GM12875 (cell line): ENCODE data around the gene EPS8L2.
"Not testable (repeated sequence)": the region's sequence is repeated elsewhere in the genome, so short reads cannot be mapped to it uniquely, and the experiment has no call there.

Experiments
- H3K4me3 ChIP-seq: one replicate; pipeline ENCODE4 v1.5.1; 2011; ENCODE audit warnings: low read depth, low read length, control low read depth
- TF ChIP-seq, protein P1 (sequence below): IDR thresholded peaks from 2 replicates; pipeline ENCODE4 v1.5.1; 2011; ENCODE audit warnings: low read depth, mild to moderate bottlenecking, control low read depth, inconsistent platforms, low read length, moderate library complexity, borderline replicate concordance; ENCODE audit not compliant: insufficient read depth

EPS8L2 gene

DNA sequence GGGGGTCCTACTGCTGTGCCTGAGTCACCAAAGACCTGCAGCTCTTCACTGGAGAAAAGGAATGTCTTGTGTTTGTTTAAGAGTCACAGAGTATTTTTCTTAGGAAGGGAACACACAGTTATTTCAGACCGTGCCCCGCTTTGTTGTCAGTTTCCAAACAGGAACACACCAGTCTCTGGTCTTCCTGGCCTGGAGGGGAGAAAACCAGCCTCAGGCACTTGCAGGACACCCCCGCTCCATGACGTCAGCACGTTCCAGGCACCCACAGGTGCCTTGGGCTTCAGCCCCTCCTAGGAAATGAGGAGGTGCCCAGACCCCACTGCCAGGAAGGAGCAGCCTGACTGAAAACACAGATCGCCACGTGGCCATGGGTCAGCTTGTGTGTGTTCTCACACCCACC, 16.4 kb upstream of the EPS8L2 start:
- TF ChIP-seq, protein P1, sequence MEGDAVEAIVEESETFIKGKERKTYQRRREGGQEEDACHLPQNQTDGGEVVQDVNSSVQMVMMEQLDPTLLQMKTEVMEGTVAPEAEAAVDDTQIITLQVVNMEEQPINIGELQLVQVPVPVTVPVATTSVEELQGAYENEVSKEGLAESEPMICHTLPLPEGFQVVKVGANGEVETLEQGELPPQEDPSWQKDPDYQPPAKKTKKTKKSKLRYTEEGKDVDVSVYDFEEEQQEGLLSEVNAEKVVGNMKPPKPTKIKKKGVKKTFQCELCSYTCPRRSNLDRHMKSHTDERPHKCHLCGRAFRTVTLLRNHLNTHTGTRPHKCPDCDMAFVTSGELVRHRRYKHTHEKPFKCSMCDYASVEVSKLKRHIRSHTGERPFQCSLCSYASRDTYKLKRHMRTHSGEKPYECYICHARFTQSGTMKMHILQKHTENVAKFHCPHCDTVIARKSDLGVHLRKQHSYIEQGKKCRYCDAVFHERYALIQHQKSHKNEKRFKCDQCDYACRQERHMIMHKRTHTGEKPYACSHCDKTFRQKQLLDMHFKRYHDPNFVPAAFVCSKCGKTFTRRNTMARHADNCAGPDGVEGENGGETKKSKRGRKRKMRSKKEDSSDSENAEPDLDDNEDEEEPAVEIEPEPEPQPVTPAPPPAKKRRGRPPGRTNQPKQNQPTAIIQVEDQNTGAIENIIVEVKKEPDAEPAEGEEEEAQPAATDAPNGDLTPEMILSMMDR: no peak
- no peak overlapping the region for H3K4me3 ChIP-seq

DNA sequence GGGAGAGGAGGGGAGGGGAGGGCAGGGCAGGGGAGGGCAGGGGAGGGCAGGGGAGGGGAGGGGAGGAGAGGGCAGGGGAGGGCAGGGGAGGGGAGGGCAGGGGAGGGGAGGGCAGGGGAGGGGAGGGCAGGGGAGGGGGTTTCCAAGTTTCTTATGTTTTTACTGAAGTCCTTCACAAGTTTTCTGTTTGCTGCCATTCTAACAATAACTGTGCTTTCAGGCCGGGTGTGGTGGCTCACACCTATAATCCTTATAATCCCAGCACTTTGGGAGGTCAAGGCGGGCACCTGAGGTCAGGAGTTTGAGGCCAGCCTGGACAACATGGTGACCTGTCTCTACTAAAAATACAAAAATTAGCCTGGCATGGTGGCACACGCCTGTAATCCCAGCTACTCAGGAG, 15.8 kb upstream of the EPS8L2 start:
- H3K4me3 ChIP-seq: not testable (repeated sequence)

DNA sequence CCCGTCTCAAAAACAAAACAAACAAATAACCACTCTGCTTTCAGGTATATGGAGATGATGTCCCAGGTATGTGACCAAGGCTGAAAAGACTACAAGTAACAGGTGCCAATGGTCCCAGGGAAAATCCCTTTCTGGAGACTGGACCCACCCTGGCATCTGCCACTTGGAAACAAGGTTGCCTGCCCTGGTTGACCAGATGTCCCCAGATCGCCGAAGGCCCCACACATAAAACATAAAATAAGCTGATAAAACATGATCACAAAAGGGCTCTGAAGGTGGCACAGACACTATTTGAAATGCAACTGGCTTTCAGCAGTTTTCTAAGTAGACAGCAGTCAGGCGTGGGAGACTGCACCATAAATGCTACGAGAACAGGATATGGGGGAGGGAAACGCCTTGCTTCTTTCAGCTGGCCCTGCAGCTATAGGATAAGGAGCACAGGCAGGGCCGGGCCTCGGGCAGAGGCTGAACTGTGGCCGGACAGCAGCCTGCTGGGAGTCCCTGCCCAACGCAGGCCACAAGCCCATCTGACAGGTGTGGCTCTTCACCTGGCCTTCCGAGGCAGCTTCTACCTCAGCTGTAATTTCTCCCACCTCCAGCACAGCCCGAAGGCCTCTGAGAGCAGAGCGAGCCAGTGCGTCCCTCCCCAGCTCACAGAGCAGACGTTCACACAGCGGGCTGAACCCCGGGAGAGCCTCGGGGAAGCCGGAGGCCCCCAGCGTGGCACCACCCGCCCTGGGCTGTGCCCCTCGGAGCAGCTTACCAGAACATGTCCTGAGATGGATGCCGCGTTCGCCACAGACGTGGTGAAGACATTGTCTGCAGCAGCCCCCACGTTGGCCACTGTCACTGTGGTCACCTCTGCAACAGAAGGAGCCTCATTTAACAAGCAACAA, 15.0 kb upstream of the EPS8L2 start:
- TF ChIP-seq, protein P1: no peak
- H3K4me3 ChIP-seq: no peak overlapping the region

DNA sequence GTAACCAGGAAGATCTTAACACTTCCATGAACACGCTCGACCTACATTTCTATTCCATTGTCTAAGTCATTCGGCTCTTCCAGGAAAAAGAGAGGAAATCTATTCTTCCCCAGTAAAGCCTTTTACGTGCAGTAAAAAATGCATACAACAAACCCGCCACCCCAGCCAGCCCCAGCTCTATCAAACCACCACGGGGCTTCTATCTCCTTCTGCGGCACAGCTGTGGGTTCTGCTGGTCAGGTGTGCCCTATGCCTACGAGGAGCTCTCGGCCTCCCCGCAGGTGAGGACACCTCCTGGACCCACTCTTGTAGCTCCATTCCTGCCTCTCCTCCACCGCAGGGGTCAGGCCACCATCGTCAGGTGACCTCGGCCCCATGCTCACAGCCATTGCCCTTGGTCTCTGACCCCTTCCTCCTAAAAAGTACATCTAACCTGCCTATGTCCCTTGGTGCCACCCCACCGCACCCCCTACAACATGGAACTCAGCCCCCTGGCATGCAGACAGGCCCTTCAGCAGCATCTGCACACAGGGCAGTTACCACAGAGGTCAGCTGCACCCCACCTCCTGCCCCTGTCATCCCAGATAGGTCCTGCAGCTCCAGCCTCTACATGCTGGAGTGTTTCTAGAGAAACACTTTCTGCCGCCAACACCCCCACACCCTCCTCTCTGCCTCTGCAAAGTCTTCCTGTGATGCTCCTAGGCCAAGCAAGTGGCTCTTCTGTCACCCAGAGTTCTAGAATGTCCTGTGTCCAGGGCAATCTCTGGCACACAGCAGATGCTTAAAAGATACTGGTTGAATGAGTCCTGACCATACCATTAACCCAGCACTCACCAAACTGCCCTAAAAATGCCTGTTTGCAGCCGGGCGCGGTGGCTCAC, 14.1 kb upstream of the EPS8L2 start:
- TF ChIP-seq, protein P1: no peak
- H3K4me3 ChIP-seq: no peak overlapping the region

DNA sequence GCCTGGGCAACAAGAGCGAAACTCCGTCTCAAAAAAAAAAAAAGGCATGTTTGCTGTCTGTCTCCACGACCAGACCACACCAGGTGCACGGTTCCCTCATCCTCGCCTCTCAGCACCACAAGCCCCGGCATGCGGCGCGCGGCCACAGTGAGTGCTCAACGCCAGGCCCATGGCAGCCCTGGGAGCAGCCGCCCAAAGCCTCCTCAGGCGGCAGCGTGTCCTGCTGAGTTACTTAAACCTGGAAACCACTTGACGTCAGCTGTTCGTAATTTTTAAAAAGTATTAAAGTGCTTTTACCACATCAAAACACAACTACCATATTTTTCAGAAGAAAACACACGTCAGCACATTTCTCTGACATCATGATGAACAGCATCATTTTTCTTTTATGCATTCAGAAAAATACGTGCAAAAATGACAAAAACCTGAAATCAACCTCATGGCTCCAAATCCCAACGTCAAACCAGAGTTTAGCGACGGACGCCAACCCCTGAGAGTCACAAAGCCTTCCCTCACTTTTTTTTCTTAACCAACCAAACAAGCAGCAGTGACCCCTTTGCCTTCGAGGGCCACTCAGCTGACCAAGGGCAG, 13.1 kb upstream of the EPS8L2 start:
- no peak overlapping the region for H3K4me3 ChIP-seq
- TF ChIP-seq, protein P1: no peak

DNA sequence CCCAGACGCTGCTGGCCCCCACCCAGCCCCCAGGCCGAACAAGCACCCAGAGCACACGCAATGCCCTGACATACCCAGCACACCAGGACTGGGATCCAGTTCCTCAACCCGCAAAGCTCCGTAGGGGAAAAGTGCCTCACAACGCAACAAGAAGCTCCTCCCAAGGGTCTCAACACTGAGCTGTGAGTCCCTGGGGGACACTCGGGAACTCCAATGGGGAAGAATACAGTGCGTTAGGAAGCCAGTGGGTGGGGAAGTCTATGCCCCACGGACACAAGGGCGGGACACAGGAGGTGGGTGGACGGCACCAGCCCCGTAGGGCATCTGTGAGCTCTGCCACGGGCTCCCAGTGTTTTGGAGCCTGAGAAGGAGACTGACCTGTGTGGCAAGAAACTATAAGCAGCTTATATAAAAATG, 12.6 kb upstream of the EPS8L2 start:
- peak overlapping the region; percentile 49 for H3K4me3 ChIP-seq
- TF ChIP-seq, protein P1: no peak

DNA sequence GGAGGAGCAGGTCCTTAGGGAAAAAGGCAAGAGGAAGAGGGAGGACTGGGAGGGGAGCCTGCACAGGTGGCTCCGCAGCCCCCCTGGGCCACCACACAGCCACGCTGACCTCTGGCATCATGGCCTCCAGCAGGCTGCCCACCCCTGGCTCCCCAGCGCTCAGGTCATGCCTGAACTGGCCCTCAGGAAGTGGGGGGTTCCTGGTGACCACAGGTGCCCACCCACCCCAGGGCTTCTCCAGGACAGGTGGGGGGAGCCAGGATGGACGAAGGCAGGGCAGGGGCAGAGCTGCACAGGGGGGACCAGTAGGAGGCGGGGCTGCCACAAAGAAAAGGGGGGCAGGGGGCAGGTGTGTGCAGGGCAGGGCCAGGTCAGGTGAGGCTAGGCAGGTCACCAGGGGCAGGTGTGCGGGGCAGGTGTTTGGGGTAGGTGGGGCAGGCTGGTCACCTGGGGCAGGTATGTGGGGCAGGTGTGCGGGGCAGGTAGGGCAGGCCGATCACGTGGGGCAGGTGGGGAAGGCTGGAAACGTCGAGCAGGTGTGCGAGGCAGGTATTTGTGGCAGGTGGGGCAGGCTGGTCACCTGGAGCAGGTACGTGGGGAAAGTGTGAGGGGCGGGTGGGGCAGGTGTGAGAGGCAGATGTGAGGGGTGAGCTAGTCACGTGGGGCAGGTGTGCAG, 12.0 kb upstream of the EPS8L2 start:
- TF ChIP-seq, protein P1: no peak

More for the DNA sequence above, 12.0 kb upstream of the EPS8L2 start:
- peak overlapping the region; percentile 49 for H3K4me3 ChIP-seq
